ENCODE data around the gene AKNA. TPM values are rescaled to one million over a fixed set of nuclear protein-coding genes. Genes with fewer than 3 reads are reported as not detected.

AKNA gene
- total RNA-seq, 1 donor from 2014 or later = 0.64 TPM

GRCh38 chr9:114414346-114414745, 26.6 kb upstream of the AKNA start:
- DNase-seq (ENCODE audit: low read depth in 2 of 2) = no peak

GRCh38 chr9:114413861-114414301, 26.1 kb upstream of the AKNA start:
- no peak for DNase-seq (ENCODE audit: low read depth in 2 of 2)

- DNase-seq (ENCODE audit: low read depth in 2 of 2) = no peak
These were observed 24.4 kb upstream of the AKNA start for GRCh38 chr9:114412048-114412683.

GRCh38 chr9:114411452-114411851, 23.7 kb upstream of the AKNA start:
- no peak for DNase-seq (ENCODE audit: low read depth in 2 of 2)

- no peak for DNase-seq (ENCODE audit: low read depth in 2 of 2)
These were observed 23.1 kb upstream of the AKNA start for GRCh38 chr9:114410910-114411309.

GRCh38 chr9:114409842-114410241, 22.1 kb upstream of the AKNA start:
- DNase-seq (ENCODE audit: low read depth in 2 of 2) = no peak

GRCh38 chr9:114409103-114409780, 21.5 kb upstream of the AKNA start:
- DNase-seq (ENCODE audit: low read depth in 2 of 2) = no peak

GRCh38 chr9:114408645-114409044, 20.9 kb upstream of the AKNA start:
- no peak for DNase-seq (ENCODE audit: low read depth in 2 of 2)

GRCh38 chr9:114407889-114408288, 20.1 kb upstream of the AKNA start:
- no peak for DNase-seq (ENCODE audit: low read depth in 2 of 2)

- DNase-seq (ENCODE audit: low read depth in 2 of 2) = no peak
These were observed 18.7 kb upstream of the AKNA start for GRCh38 chr9:114406441-114406840.

GRCh38 chr9:114405294-114406034, 17.7 kb upstream of the AKNA start:
- DNase-seq (ENCODE audit: low read depth in 2 of 2) = peak; percentile 64 to 79

- no peak for DNase-seq (ENCODE audit: low read depth in 2 of 2)
These were observed 16.7 kb upstream of the AKNA start for GRCh38 chr9:114404531-114404930.

GRCh38 chr9:114403153-114403756, 15.5 kb upstream of the AKNA start:
- no peak for DNase-seq (ENCODE audit: low read depth in 2 of 2)

- no peak for DNase-seq (ENCODE audit: low read depth in 2 of 2)
These were observed 13.6 kb upstream of the AKNA start for GRCh38 chr9:114401344-114401743.

GRCh38 chr9:114400772-114401171, 13.0 kb upstream of the AKNA start:
- DNase-seq (ENCODE audit: low read depth in 2 of 2) = no peak

- no peak for DNase-seq (ENCODE audit: low read depth in 2 of 2)
These were observed 12.4 kb upstream of the AKNA start for GRCh38 chr9:114400219-114400618.

GRCh38 chr9:114399381-114399780, 11.6 kb upstream of the AKNA start:
- no peak for DNase-seq (ENCODE audit: low read depth in 2 of 2)

- peak; percentile 66 to 93 for DNase-seq (ENCODE audit: low read depth in 2 of 2)
These were observed 10.2 kb upstream of the AKNA start for GRCh38 chr9:114397848-114398605.

GRCh38 chr9:114397219-114397847, 9.6 kb upstream of the AKNA start:
- no peak for DNase-seq (ENCODE audit: low read depth in 2 of 2)

GRCh38 chr9:114396558-114397218, 8.9 kb upstream of the AKNA start:
- DNase-seq (ENCODE audit: low read depth in 2 of 2) = no peak
